ENCODE results near the gene AKAP10.

Gene AKAP10

GRCh38 chr17:19939993-19940721 is 37.5 kb downstream of the AKAP10 start:
- DNase-seq (ENCODE audit: low spot score) = no peak
- TF ChIP-seq CTCF (IDR thresholded peaks at IDR 0.05; ENCODE audit: extremely low read depth, insufficient read depth, missing control alignments) = no peak
- in situ Hi-C loops (cut with MboI; ENCODE audit: low pct_unique_long_range_greater_than_20kb, low sequenced_read_pairs, unreplicated experiment) = no loop called here

GRCh38 chr17:19938736-19939135 is 38.9 kb downstream of the AKAP10 start:
- in situ Hi-C loops (cut with MboI; ENCODE audit: low pct_unique_long_range_greater_than_20kb, low sequenced_read_pairs, unreplicated experiment) = no loop called here
- no peak for DNase-seq (ENCODE audit: low spot score)
- no peak for TF ChIP-seq CTCF (IDR thresholded peaks at IDR 0.05; ENCODE audit: extremely low read depth, insufficient read depth, missing control alignments)

DNA sequence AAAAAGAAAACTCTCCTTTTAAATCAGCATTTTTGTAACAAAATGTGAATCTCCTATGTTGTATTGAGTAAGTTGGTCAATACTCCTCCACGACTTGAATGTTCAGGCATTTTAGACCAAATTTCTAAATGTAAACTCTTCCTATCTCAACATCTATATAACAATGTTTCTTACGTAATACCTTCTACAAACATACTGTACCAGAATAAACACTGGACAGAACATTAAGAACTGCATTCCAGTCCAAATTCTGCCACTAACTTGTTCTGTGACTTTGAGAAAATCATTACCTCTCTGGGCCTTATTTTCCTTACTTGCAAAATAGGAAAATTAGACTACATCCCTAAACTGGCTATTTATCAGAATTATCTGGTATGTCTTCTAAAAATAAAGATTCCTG is 40.1 kb downstream of the AKAP10 start:
- in situ Hi-C loops (cut with MboI; ENCODE audit: low pct_unique_long_range_greater_than_20kb, low sequenced_read_pairs, unreplicated experiment) = no loop called here
- no peak for DNase-seq (ENCODE audit: low spot score)
- TF ChIP-seq CTCF (IDR thresholded peaks at IDR 0.05; ENCODE audit: extremely low read depth, insufficient read depth, missing control alignments) = no peak

DNA sequence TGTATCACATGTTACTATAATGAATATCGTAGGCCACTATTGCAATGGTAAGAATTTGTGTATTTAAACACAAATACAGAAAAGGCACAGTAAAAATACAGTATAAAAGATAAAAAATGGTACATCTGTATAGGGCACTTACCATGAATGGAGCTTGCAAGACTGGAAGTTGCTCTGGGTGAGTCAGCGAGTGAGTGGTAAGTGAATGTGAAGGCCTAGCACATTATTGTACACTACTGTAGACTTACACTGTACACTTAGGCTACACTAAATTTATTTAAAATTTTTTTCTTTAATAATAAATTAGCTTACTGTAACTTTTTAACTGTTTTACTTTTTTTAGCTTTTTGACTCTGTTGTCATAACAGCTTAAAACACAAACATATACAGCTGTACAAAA is 42.5 kb downstream of the AKAP10 start:
- in situ Hi-C loops (cut with MboI; ENCODE audit: low pct_unique_long_range_greater_than_20kb, low sequenced_read_pairs, unreplicated experiment) = no loop called here
- no peak for DNase-seq (ENCODE audit: low spot score)
- TF ChIP-seq CTCF (IDR thresholded peaks at IDR 0.05; ENCODE audit: extremely low read depth, insufficient read depth, missing control alignments) = no peak

- in situ Hi-C loops (cut with MboI; ENCODE audit: low pct_unique_long_range_greater_than_20kb, low sequenced_read_pairs, unreplicated experiment) = no loop called here
- no peak for TF ChIP-seq CTCF (IDR thresholded peaks at IDR 0.05; ENCODE audit: extremely low read depth, insufficient read depth, missing control alignments)
Observed at GRCh38 chr17:19933628-19934027, 44.0 kb downstream of the AKAP10 start.

DNA sequence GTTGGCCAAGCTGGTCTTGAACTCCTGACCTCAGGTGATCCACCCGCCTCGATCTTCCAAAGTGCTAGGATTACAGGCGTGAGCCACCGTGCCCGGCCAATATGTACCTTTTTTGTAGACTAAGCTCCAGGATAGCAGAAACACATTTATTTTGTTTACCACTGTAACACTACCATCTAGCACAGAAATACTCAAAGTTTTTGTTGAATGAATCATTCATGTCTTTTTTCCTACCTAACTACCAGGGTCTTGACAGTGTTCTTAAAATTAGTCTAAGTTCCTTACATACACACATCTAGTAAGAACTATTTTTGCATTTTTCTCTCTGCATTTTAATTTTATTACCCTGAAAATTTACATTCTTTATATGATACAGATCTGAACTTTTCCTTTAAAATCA is 44.4 kb downstream of the AKAP10 start:
- no peak for TF ChIP-seq CTCF (IDR thresholded peaks at IDR 0.05; ENCODE audit: extremely low read depth, insufficient read depth, missing control alignments)
- no peak for DNase-seq (ENCODE audit: low spot score)
- in situ Hi-C loops (cut with MboI; ENCODE audit: low pct_unique_long_range_greater_than_20kb, low sequenced_read_pairs, unreplicated experiment) = no loop called here

More at GRCh38 chr17:19933628-19934027, 44.0 kb downstream of the AKAP10 start:
- DNase-seq (ENCODE audit: low spot score) = no peak

All from GM13977 (cell line).